GM19395 (cell line): ENCODE measurements around the gene WNT2B.

Experiments
- ATAC-seq: cut with Tn5 transposase; IDR thresholded peaks from one replicate; pipeline ENCODE4 v1.9.1; 2021; ENCODE audit warnings: mild to moderate bottlenecking, moderate library complexity; ENCODE audit not compliant: unreplicated experiment

WNT2B gene

DNA sequence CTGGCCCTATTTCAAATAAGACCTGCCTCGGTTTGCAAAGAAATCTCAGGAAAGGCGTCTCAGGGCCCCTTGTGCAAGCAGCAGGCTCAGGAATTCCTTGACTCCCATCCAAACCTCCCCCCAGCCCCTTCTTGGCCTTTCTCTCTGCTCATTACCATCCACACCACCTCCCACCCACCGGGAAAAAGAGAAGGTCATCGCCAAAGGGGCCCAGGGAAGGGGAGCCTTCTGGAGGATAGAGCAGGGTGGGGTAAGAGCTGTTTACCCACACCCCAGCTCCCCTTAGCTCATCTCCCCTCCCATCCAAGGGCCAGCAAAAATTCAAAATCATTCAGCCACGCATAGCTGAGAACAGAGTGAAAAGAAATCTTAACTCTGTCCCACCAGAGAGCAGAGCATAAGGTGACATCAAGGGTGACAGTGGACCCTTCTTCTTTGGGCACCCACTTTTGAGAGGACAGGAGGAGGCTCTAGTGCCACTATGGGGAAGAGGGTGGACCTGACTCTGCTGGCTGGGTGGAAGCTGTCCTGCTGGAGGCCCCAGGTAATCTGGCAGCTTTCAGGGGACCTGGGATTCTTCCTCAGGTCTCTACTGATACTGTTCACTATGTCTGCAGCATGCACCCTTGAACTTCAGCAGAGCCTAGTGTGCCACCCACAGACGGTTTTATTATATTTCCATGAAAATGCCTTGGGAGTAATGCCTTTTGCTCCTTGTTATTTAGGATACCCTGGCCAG is 3.9 kb upstream of the WNT2B start:
- ATAC-seq: no peak

DNA sequence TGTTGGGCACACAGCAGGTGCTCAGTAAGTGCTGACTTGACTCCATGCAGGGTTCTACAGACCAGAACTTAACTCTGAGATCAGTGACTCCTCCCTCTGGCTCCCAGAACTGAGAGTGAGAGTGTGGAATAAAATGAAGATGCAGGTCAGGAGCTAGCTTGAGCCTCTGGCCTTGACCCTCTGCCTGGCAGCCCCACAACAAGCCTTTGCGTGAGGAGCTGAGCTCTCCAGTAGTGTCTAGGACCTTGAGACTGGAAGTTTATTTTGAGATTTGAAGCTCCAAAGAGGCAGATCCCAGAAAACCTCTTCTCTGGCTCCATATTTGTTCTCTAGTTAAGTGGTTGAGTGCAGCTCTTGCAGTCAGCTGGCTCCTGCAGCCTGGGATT is 3.4 kb upstream of the WNT2B start:
- ATAC-seq: no peak

DNA sequence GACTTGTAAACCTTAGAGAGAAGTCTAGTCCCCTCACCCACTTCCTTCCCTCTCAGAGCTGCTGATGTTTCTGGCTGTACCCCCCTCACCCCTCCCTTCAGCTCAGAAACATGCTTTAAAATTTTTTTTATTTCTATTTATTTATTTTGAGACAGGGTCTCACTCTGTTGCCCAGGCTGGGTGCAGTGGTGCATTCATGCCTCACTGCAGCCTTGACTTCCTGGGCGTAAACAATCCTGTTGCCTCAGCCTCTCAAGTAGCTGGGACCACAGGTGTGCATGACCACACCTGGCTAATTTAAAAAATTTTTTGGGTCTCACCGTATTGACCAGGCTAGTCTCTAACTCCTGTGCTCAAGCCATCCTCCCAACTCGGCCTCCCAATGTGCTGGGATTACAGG is 2.9 kb upstream of the WNT2B start:
- ATAC-seq: no peak

DNA sequence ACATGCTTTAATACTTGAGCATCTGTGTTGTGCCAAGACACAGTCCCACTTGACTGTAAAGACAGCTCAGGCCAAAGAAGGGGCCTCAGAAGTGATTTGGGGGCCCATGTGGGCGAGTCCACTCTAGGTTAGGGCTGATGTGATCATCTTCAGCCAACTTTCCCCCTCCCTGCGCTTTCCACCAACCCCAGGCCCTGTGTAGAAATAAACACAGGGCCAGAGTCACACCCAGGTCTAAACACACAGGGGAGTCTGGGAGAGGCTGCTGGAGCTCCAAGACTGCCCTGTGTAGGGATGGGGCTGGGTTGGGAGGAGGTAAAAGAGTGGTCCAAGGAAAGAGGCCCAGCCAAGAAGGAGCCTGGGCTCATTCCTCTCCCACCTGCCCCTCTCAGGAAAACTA is 2.5 kb upstream of the WNT2B start:
- ATAC-seq: no peak

DNA sequence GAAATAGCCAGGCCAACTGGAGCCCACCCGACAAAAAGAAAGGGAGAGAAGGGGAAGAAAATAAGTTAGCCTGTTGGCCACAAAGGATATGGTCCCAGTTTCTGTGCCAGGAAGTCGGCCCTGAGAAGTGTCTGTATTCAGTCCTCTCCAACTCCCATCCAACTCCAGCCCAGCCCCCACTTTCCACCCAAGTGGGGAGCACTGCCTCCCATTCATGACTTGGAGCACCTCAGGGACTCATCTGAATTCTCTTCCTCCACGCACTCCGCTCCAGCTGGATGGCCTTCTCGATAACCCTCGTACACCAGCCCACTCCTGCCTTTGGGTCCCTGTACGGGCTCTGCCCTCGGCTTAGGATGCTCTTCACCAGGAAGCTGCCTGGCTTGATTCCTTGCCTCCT is 2.0 kb upstream of the WNT2B start:
- ATAC-seq: no peak

DNA sequence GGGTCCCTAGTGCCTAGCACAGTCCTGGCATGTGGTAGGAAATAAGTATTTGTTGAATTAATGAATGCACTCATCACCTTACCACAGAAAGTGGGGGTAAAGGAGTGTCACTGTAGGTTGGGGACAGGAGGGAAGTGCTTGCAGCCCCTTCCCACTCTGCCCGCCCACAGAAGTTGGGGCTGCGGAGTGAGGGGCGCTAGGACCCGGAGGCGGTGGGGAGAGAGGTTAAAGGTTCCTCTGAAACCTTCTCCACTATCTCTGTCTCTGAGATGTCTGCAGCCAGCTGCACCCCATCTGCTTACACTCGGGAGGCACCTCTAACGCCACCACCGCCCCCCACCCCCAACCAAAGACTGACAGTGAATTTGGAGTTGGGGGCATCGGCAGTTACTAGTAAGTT is 1.4 kb upstream of the WNT2B start:
- ATAC-seq: no peak

DNA sequence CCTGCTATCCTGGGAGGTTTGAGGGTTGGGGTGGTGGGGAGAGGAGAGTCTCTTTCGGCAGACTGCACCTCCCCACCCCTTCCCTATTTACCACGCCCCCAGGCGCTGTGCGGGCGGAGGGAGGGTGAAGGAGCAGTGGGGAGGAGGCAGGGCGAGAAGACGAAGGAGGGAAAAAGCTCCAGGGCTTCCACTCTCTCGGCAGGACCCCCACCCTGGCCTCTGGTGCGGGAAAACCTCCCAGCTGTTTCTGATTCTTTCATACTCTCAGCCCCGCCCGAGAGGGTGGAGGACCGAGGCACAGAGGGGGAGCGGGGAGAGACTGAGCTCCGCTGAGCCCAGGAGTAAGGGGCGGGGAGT is 866 bp upstream of the WNT2B start:
- no peak for ATAC-seq

DNA sequence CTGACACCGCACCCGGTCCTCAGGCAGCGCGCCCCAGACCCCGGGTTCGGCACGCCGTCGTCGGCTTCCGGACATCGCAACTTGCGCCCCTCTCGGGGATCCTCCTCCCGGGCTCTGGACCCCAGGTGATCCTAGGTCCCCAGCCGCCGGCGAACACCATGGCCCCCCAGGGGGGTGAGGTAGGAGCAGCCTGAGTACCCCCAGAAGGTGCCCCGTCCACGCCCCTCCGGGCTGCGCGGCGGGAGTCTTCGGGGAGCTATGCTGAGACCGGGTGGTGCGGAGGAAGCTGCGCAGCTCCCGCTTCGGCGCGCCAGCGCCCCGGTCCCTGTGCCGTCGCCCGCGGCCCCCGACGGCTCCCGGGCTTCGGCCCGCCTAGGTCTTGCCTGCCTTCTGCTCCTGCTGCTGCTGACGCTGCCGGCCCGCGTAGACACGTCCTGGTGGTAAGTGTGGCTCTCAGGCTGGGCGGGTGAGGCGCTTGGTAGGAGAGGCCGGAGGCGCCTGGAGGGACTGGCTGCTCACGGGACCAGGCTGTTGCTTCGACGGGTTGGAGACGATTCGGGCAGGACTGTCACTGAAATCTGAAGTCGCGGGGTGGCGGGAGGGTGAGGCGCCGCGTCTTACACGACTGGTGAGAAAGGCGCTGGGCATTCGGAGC is 367 bp downstream of the WNT2B start:
- ATAC-seq: peak; percentile 18

DNA sequence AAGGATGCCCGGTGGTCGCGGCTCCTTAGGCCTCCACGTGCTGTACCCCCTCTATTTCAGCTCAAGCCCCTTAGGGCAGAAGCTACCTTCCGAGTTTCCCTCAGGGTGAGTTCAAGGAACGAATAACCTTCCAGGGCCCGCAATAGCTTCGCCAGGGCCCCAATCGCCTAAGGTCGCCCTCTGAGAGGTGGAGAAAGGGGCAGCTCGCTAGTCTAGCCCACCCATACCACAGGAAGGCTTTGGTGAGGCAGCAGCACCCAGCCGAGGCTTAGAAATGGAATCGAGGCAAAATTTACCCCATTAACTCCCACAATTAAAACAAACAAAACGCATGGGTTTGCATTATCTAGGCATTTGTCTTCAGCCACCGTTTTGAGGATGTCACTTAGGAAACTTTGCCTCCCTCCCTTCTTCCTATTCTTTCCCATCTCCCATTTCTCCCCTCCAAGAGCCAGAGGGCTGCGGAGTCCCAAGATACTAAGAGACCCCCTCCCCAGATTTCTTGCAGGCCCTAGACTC is 954 bp downstream of the WNT2B start:
- no peak for ATAC-seq

DNA sequence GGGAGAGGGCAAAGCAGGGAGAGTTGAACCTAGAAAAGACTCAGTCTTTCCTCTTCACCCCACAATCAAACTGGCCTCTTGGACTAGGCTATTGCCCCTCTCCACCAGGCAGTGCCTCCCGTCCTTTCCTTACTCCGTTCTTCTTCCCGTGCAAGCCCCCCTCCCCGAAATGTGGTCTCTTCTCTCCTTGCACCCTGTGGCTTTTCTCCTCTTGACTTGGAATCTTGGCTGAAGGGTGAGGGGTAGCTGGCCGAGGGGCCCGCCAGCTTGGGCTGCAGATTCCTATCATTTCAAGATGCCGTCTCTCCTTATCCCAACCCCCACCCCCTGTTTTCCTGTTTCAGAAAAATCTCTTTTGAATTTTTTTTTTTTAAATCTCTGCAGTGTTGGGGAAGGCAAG is 1.6 kb downstream of the WNT2B start:
- ATAC-seq: no peak

DNA sequence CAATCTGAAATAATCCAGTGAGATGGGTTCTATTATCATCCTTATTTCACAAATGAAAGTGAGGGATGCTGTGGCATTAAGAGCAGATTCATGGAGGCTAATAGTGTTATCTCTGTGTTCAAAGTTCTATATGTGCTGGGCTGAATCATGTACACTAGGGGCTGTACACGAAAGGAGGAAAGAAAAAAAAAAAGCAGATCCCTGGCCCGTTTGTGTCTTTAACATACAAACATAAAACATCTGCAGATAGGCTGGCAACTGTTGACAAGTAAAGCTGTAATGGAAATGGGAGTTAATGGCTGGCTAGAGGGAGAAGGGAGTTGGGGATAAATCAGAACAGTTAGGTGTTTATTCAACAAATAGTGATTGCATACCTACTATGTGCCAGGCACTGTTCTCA is 3.1 kb downstream of the WNT2B start:
- no peak for ATAC-seq

DNA sequence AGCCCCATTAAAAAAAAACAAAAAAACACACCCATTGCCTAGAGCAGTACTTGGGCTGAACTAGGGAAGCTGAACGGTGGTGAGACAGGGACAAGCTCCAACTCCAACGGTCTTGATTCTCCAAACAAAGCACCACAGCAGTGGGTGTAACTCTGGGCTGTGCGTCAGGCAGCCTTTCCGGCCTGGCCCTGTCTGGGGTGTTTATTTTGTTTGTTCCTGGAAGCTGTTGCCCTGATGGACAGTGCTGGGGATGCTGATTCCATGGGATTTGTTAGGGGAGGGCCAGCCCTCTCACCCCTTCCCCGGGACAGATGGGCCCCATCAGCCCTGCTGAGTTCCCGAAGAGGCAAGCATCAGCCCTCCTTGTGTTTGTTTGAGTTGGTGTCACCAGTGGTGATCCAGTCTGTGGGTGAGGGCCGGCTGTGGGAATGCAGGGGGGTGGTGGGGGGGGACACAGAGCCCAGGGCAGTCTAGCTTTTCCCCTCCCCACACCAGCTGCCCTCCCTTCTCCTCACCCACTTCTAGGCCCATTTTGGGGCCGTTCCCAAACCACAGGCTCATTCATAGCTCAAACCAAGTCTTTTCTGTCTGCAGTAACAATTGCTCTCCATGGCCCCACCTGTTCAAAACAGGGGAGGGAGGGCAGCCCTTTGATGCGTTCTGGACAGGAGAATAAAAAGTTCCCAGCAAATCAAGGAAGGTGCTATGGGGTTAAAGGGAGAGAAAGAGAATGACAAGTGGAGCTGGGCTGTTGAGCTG is 4.5 kb downstream of the WNT2B start:
- ATAC-seq: no peak

DNA sequence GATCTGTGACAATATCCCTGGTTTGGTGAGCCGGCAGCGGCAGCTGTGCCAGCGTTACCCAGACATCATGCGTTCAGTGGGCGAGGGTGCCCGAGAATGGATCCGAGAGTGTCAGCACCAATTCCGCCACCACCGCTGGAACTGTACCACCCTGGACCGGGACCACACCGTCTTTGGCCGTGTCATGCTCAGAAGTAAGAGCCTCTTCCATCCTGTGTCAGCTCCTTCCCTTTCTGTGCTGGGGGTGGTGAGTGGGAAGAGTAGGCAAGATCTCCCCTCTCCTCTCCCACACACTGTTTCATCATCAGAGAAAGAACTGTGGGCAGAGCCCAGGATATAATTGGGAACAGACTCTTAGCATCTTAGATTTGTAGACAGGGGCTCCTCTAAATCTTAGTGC is 6.1 kb downstream of the WNT2B start:
- no peak for ATAC-seq

DNA sequence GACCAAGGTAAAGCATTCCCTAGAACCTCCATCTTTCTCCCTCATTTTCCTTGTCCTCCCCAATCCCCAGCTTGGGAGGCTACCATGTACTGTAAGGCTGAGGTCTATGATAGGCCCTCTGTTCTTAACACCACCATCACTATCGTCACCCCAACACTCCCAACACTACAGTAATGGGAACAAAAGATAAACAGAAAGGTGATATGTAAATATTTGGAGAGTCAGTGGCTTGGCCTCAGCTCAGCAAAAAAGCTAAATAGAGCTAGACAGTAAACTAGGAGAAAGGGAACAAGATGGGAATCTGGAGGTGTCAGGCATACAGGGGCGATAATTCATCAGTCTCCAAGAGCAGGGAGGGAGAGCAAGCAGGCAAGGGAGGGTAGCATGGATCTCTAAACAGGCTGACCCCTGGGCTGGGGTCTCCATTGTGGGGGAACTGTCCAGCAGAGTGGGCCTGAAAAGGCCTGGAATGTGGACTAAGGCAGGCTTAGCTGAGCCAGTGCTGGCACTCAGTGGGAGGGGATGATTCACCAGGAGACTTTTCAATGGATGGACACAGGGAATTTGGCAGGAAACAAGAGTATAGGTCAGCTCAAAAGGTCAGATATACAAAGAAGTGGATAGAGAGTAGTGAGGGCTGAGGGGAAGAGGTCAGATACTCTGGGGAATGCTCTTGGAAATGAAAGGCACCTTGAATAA is 6.7 kb downstream of the WNT2B start:
- ATAC-seq: no peak

DNA sequence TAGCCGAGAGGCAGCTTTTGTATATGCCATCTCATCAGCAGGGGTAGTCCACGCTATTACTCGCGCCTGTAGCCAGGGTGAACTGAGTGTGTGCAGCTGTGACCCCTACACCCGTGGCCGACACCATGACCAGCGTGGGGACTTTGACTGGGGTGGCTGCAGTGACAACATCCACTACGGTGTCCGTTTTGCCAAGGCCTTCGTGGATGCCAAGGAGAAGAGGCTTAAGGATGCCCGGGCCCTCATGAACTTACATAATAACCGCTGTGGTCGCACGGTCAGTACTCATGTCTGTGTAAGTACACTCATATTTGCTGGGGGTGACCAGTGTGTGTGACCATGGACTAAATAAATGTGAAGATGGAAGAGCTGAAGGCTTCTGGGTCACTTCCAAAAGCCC is 7.4 kb downstream of the WNT2B start:
- no peak for ATAC-seq

DNA sequence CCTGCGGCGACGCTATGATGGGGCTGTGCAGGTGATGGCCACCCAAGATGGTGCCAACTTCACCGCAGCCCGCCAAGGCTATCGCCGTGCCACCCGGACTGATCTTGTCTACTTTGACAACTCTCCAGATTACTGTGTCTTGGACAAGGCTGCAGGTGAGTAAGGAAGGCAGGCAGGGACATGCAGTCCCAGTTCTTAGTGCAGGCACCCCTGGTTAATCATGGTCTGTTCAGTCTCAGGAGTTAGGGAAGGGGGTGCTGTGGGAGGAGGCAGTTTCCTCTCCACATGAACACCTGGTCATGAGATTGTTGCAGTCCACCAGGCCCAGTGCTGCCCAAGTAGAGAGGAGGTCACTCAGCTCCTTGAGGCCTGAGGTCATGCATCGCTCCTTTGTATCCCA is 8.5 kb downstream of the WNT2B start:
- ATAC-seq: no peak

DNA sequence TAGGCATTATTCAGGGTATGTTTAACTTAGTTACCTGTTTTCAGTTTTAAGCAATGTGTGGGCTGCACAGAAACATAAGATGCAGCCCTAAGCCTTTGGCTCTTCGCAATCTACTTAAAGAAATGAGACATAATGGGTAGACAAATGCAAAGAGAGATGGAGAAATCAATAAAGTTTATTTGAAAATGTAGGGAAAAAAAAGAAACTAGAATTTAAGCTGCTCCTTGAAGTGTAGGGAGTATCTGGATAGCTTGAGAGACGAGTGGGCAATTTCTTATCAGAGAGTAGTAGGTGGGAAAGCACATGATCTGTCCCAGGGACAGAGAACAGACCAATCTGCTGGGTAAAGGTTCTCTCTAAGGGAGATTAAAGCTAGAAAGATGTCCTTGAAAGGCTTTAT is 8.9 kb downstream of the WNT2B start:
- no peak for ATAC-seq

DNA sequence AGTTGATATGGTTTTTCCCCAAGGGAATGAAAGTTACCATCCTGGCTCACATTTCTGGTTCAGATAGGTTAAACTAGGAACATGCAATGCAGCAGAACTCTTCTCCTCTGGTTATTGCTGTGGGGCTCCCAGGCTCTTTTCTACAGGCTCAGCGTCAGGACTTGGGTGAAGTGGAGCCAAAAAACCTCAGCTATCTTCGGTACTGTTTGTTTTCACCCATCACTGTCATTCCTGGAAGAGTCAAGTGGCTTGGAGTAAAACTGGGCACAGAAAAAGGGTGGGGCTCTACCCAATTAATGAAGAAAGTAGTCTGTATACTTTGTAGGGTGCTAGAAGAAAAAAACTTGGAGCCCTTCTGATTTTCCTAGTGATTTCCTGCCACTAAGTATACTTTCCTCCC is 9.4 kb downstream of the WNT2B start:
- no peak for ATAC-seq

DNA sequence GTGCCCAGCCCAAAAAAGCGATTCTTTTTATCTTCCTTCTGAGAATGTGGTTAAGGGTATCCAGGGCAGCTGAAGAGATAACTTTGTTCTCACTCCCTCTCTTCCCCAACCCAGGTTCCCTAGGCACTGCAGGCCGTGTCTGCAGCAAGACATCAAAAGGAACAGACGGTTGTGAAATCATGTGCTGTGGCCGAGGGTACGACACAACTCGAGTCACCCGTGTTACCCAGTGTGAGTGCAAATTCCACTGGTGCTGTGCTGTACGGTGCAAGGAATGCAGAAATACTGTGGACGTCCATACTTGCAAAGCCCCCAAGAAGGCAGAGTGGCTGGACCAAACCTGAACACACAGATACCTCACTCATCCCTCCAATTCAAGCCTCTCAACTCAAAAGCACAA is 11.4 kb downstream of the WNT2B start:
- ATAC-seq: no peak

DNA sequence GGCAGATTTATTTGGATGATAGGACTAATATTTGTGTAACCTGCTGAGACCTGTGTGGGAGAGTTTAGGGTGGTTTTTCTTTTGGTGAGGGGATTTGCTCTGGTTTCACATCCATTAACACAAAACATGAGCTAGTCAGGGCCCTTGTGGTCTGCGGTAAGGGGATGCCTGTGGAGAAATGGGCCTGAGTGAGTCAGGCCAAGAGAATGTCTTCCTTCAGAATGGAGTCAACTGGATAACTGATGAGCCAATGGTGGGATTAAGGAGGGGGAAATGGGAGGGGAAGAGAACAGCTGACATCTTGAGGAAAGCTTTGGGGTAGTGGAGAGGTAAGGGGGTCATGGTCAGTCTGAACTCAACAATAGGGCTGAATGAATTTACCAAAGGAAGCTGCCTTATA is 13.9 kb downstream of the WNT2B start:
- no peak for ATAC-seq

DNA sequence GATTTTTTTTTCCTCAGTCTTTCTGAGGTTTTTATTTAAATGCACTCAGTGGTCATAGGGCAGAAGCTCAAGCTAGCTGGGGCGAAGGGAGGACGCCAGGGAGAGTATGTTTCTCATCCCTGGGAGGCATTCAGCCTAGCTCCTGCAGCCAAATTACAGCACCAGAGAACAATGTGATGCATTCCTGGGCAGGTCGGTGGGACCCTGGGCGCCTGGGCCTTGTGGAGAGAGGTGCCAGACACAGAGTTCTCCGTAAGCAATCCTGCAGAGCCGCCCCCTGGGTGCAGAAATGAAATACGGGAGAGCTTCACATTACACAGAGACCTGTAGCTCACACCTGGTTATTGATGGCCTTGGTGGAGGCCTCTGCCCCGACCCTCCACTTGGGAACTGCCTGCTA is 15.5 kb downstream of the WNT2B start:
- ATAC-seq: no peak

DNA sequence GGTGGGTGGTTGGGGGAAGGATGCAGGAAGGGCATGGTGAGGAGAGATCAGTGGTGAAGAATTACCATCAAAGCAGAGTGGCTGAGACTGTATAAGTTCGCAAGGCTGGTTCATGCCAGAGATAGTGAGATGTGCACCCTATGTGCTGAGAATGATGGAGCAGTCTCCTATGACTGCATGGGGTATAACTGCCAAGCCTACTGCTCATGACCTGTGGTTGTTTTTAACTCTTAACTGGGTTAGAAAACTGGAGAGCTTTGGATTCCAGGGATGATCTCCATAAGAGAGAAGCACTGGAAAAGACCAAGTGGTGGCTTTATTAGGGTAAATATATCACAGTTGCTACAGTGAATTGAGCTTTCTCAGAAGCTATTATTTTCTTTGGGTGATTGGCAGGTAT is 16.2 kb downstream of the WNT2B start:
- ATAC-seq: no peak
